ENCODE data around the gene SELENON.

The SELENON gene

DNA sequence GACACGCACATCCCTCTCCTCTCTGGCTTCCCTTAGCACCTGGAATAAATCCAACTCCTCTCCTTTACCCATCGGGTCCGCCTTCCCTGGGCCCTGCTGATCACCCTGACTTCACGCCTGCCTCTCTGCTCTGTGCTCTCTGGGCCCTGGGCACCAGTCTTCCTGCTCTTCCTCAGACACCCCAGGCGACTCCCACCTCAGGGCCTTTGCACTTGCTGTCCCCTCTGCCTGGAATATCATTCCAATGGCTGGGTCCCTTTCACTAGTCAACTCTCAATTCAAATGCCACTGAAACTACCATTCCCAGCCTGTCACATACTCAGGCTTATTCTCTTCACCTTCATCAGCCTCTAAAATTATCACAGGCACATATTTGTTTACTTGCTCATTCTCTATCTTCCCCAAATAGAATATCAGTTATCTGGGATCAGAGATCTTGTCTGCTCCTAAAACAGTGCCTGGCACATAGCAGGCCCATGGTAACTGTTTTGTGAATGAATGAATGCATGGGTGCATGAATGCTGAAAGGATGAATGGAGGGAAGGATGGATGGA, 27.2 kb upstream of the SELENON start:
- H3K27ac ChIP-seq = no peak overlapping the region
- peaks cover 49% of the 10 kb centered on the region for H3K27me3 ChIP-seq
- no peaks in the 10 kb centered on the region for H3K36me3 ChIP-seq
- no peak overlapping the region for H3K4me3 ChIP-seq (ENCODE audit: low read depth in 1 of 2, low read length in 1 of 2)
- TF ChIP-seq, protein P1, sequence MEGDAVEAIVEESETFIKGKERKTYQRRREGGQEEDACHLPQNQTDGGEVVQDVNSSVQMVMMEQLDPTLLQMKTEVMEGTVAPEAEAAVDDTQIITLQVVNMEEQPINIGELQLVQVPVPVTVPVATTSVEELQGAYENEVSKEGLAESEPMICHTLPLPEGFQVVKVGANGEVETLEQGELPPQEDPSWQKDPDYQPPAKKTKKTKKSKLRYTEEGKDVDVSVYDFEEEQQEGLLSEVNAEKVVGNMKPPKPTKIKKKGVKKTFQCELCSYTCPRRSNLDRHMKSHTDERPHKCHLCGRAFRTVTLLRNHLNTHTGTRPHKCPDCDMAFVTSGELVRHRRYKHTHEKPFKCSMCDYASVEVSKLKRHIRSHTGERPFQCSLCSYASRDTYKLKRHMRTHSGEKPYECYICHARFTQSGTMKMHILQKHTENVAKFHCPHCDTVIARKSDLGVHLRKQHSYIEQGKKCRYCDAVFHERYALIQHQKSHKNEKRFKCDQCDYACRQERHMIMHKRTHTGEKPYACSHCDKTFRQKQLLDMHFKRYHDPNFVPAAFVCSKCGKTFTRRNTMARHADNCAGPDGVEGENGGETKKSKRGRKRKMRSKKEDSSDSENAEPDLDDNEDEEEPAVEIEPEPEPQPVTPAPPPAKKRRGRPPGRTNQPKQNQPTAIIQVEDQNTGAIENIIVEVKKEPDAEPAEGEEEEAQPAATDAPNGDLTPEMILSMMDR (IDR thresholded peaks at IDR 0.05) = no peak
- no peaks in the 10 kb centered on the region for H3K9me3 ChIP-seq
- H3K4me1 ChIP-seq (ENCODE audit: control insufficient read depth in 1 of 2, insufficient read depth in 1 of 2, low read depth in 1 of 2, low read length in 1 of 2) = no peaks in the 10 kb centered on the region

DNA sequence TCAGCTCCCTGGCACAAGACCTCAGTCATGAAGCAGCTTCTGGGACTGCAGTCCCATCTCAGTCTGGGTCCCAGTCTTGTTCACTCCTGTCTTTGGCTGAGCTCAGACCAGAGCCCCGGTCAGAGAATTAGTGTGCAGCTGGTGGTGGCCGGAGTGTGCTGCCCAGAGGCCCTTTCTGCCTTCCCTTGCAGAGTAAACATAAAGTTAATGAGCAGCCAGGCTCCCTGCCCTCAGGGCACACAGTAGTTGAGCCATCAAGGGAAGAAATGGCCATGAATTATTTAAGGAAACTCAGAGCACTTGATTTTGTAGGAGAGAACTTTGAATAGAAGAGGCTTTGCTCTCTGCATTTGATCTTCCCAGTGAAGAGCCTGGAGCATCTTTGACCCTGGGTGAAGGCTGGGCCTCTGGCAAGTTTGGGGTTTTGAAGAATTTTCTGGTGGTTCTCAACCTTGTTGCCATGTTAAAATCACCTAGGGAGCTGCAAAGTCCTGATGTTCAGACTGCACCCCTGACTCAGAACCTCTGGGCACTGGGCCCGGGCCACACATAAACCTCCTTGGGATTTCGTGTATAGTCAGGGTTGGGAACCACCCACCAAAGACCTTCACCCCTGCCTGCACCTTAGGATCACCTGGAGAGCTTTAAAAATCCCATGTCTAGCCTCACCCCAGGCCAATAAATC, 26.4 kb upstream of the SELENON start:
- no peak overlapping the region for H3K4me3 ChIP-seq (ENCODE audit: low read depth in 1 of 2, low read length in 1 of 2)
- no peaks in the 10 kb centered on the region for H3K4me1 ChIP-seq (ENCODE audit: control insufficient read depth in 1 of 2, insufficient read depth in 1 of 2, low read depth in 1 of 2, low read length in 1 of 2)
- H3K27me3 ChIP-seq = peaks cover 49% of the 10 kb centered on the region
- H3K36me3 ChIP-seq = no peaks in the 10 kb centered on the region
- H3K27ac ChIP-seq = no peak overlapping the region
- H3K9me3 ChIP-seq = no peaks in the 10 kb centered on the region
- TF ChIP-seq, protein P1 (IDR thresholded peaks at IDR 0.05) = no peak

DNA sequence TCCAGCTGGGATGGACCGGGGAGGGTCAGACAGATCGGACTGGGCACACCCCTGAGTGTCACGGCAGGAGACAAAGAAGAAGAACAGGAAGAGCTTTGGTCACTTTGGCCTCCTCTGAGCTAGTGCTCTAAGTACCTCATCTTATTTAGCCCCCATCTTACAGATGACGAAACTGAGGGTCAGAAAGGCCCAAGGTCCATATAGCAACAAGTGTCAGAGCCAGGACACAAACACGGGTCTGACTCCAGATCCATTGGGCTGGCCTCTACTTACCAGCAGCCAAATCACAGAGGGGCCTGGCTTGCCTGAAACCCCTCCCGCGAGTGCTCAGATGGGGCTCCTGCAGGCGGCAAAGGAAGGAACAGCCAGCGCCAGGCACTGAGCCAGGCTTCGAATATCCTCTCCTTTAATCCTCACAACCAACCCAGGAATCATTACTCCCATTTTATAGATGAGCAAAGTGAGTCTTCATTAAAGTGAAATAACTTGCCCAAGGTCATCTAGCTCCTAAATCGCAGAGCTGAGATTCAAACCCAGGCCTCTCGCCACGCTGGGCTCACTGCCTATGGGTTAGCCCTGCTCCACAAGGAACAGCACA, 25.7 kb upstream of the SELENON start:
- no peaks in the 10 kb centered on the region for H3K4me1 ChIP-seq (ENCODE audit: control insufficient read depth in 1 of 2, insufficient read depth in 1 of 2, low read depth in 1 of 2, low read length in 1 of 2)
- H3K4me3 ChIP-seq (ENCODE audit: low read depth in 1 of 2, low read length in 1 of 2) = no peak overlapping the region
- no peak overlapping the region for H3K27ac ChIP-seq

DNA sequence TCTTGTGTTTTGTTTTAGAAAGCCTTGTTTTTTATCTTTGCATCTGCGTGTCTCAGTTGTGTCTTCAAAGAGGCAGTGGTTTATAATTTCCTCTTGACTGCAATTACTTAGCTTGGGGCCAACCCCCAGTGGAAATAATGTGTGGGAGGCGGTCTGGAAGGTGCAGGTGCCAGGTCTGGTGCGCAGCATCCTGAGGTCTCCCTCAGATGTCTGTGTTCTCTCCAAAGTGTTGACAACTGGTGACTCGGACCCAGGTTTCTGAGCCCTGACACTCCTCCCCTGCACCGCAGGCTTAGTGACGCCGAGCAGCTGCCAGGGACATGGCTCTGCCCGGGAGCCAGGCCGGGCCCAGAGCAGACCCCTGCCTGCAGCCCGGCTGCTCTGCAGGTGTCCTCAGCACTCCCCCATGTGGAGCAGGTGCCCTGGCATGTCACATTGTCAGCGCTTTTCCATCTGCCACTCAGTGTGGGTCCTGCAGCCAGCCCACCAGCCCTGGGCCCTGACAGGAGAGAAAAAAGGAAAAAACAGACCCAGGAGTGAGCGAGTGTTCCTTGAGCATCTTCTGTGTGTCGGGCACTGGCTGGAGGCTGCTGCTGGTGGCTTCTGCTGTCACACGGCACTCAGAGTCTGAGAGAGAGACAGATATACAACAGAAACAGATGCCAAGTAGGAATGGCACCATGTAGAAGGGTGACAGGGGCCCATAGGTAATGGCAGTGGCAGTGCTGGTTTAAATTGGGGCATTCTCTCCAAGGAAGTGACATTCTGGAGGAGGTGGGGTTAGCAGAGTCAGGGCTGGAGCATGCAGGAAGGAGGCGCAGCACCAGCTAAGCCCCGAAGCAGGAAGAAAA, 24.8 kb upstream of the SELENON start:
- H3K27ac ChIP-seq = no peak overlapping the region
- H3K36me3 ChIP-seq = no peaks in the 10 kb centered on the region
- no peak overlapping the region for H3K4me3 ChIP-seq (ENCODE audit: low read depth in 1 of 2, low read length in 1 of 2)
- no peaks in the 10 kb centered on the region for H3K9me3 ChIP-seq
- no peaks in the 10 kb centered on the region for H3K4me1 ChIP-seq (ENCODE audit: control insufficient read depth in 1 of 2, insufficient read depth in 1 of 2, low read depth in 1 of 2, low read length in 1 of 2)
- peaks cover 44% of the 10 kb centered on the region for H3K27me3 ChIP-seq
- TF ChIP-seq, protein P1 (IDR thresholded peaks at IDR 0.05) = no peak

More for the DNA sequence above, 25.7 kb upstream of the SELENON start:
- no peaks in the 10 kb centered on the region for H3K9me3 ChIP-seq
- TF ChIP-seq, protein P1 (IDR thresholded peaks at IDR 0.05) = no peak
- H3K36me3 ChIP-seq = no peaks in the 10 kb centered on the region
- peaks cover 49% of the 10 kb centered on the region for H3K27me3 ChIP-seq

DNA sequence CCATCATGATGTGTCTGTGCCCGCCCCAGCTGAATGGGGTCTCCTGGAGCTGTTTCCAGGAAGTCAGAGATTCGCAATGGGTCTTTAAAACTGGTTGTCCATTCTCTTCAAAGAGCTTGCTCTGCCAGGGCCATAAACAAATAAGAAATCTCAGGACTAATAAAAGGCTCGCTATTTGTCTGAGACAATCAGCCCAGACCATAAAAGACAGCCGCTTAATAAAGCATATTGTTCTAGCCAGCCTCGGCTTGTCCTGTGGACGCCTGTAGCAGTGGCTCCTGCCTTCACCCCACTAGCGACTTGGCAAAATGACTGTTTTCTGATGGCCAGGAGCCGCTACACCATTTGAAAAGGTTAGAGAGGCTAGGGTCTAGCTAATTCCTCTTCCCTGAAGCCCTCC, 20.6 kb upstream of the SELENON start:
- peaks cover 13% of the 10 kb centered on the region for H3K27me3 ChIP-seq
- no peak overlapping the region for H3K4me3 ChIP-seq (ENCODE audit: low read depth in 1 of 2, low read length in 1 of 2)
- TF ChIP-seq, protein P1 (IDR thresholded peaks at IDR 0.05) = no peak
- no peaks in the 10 kb centered on the region for H3K9me3 ChIP-seq
- no peaks in the 10 kb centered on the region for H3K36me3 ChIP-seq
- H3K4me1 ChIP-seq (ENCODE audit: control insufficient read depth in 1 of 2, insufficient read depth in 1 of 2, low read depth in 1 of 2, low read length in 1 of 2) = no peaks in the 10 kb centered on the region
- no peak overlapping the region for H3K27ac ChIP-seq
